Stimulated activated CD8-positive, alpha-beta memory T cell treated with anti-CD3 and anti-CD28 coated beads, Interleukin-7, amount 100 ng/mL, for 1 hour (primary cell): ENCODE data around the gene DNAJC7.

Source experiments
- DNase-seq, 2 donors: peaks; one replicate each; pipeline ENCODE4 v3.0.0-alpha.2; 2020; ENCODE audit warnings: low read depth in 2 of 2

Gene DNAJC7

DNA sequence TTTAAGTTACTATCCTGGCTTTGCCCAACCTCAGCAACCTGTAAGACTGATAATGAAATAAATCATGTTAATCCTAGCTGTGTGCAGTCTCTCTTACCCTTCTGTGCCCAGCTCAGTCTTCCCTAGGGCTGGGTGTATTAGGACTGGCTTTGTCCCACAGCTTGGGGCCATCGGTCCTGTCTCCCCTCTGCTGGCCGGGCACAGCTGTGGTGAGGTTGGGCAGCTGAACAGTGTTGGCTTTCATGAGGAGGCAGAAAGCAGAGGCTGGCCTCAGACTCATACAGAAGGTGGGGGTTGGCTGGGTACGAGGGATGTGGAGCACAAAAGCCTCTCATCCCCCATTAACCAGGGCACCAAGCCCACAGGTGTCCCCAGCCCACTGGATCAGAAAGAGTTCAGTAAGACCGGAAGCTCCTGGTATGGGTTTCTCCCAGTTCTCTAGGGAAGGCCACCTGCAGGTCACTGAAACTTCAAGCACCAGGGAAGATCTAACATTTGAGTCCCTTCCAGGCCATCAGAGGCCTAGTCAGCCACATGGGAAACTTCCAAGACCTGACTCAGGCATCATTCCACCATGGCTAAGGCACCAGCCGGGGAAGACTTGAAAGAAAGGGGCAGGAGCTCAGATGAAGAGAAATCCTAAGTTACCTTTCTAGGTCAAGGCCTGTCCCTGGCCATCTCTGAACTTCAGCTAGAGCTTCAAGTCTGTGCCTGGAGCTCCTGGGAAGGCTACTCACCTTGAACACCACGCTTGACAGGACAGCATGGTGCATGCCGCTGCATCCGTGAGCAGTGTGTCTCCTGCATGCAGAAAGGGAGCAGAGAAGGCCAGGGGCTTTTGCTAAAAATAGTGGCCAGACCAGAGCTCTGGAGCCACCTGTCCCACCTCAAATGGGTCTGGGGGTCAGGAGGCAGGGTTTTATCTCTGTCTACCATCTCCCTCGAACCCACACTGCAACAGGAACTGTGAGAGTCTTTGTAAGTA is 41.8 kb downstream of the DNAJC7 start:
- no peak for DNase-seq

GRCh38 chr17:41974658-41975057 is 42.6 kb downstream of the DNAJC7 start:
- DNase-seq, result no peak

DNA sequence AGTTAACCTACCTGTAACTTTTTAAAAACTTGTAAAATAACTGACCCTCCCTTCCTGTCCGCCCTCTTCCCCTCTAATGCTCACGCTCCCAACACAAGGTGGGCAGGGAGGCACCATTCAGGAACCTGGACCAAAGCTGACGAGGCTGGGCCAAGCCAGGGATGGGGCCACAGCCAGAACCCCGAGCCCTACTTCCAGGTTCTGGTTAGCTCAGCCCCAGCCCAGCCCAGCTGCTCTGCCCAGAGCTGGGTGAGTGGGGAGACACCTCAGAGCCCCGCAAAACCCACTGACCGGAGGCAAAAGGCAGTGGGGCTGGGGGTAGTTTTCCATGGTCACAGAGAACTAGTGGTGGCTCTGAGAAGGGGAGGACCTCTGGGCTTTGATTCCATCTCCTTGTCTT is 43.2 kb downstream of the DNAJC7 start:
- DNase-seq, result no peak

DNA sequence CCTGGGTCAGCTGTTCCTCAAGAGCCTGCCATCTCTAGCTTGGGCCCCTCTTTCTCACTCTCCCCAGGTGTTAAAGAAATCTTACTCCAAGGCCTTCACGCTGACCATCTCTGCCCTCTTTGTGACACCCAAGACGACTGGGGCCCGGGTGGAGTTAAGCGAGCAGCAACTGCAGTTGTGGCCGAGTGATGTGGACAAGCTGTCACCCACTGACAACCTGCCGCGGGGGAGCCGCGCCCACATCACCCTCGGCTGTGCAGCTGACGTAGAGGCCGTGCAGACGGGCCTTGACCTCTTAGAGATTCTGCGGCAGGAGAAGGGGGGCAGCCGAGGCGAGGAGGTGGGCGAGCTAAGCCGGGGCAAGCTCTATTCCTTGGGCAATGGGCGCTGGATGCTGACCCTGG is 43.8 kb downstream of the DNAJC7 start:
- no peak for DNase-seq

- no peak for DNase-seq
These were observed 44.5 kb downstream of the DNAJC7 start for GRCh38 chr17:41972571-41973407.

DNA sequence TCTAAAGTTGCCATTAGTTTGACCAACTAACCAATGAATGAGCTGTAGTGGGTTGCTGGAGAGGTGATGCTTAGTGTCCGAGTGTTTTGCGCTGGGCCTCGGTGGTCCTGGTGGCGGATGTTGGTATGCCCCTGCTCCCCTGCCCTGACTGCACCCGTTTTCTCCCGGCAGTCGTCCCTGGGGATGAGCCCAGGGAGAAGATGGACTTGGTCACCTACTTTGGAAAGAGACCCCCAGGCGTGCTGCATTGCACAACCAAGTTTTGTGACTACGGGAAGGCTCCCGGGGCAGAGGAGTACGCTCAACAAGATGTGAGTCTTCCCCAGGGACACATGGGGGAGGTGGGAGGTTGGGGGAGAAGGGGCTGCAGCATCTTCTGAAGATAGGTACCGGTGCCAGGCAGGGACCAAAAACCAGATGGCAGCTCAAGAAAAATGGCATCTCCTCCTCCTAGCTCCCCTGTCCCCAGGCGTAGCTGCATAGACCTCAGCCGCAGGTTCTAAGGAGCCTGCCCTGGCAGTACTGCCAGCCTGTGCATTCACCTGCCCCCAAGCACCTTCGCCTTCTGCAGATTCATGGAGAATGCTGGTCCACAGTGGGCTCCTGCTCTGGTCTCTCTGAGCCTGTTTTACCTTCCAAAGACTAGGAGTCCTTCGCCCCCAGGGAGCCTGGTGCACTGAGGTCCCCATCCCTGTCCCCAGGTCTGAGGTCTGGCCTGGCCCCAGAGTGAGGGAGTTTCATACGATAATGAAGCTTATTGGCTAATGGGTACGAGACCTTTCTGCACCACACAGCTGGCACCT is 45.3 kb downstream of the DNAJC7 start:
- DNase-seq, result no peak

- DNase-seq, result no peak
These were observed 46.3 kb downstream of the DNAJC7 start for GRCh38 chr17:41970901-41971331.

DNA sequence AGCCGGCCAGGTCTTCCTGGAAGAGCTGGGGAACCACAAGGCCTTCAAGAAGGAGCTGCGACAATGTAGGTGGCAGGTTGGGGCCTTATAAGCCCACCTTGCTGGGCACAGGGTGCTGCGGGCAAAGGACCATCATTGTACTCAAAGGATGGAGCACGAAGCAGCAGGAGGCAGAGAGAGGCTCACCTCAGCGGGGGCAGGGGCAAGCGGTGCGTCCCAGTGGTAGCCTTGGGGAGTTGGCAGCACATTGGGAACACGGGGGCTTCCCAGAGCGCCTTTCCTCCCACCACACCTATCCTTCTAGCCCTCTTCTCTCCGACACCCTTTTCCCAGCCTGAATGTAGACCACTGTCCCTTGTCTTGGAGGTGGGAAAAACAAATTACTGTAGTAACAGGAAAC is 48.6 kb downstream of the DNAJC7 start:
- no peak for DNase-seq

- no peak for DNase-seq
These were observed 49.2 kb downstream of the DNAJC7 start for GRCh38 chr17:41967921-41968578.

- no peak for DNase-seq
These were observed 49.9 kb downstream of the DNAJC7 start for GRCh38 chr17:41967141-41967920.

DNA sequence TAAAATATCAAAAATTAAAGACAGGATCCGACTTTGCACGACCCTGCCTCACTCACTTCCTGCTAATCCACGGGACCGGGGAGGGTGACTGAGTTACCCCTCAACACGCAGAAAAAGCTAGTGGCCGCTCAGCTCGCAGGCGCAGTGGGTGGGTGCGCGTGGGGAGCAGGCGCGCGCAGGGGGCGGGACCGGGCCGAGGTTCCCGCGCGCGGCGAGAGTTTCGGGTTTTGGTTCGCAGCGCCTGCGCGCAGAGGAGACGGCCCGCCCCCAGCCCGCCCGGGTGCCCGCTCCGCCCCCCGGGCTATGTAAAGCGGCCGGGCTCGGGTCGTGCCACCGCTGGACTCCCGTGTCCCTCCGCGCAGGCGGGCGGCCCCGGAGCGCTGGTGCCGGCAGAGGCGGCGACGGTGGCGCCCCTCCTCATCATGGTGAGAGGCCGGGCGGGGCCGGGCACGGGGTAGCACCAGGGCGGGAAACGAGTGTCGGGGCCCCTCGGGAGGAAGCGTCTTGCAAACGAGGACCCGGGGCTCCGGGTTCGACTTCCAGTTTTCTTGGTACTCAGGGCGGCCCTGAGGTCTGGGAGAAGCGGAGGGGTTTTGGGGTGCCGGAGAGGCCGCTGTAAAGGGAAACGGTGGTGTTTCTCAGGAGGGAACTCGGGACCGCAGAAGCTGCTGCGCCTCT is 50.6 kb downstream of the DNAJC7 start, which contains the start of gene CNP:
Gene CNP (plus strand): TSS at position 333 of the 678 bp plus-strand sequence. CDS start 90 bp downstream, at position 423.
- DNase-seq, result peak; percentile 82 to 83

DNA sequence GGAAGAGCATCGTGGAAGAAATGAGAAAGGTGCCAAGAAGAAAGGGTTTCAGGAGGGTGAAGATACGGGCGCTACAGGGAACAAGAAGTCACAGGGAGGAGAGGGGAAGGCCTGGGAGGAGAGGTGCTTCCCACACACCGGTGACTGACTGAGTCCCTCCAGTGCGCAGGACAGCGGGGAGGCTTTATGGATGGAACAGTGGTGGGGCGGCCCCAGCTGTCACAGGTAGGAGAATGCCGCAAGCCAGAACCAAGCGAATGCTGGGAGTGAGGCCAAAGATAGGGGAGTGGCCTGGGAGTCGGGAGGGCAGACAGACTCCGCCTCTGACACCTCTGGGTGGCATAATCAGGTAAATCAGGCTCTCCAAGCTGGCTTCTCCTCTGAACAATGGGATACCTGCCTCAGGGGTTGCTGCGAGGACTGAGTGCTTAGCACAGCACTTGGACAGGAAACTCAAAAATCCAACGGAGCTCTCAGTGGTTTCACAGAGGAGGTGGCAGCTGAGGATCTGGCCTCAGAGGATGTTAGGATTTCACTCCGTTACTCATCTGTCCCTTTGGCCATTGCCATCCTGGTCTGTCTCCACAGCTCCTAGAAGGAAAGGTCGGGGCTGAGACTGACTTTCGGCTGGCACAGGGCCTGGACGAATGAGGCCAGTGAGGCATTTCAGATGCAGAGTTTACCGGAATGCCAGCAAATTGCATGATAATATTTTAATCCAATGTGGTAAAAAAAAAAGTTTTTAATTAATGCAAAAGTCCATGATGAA is 51.4 kb downstream of the DNAJC7 start:
- DNase-seq, result peak in 1 of 2 donors; percentile 38

- peak; percentile 47 to 59 for DNase-seq
These were observed 54.3 kb downstream of the DNAJC7 start for GRCh38 chr17:41962768-41963434.

DNA sequence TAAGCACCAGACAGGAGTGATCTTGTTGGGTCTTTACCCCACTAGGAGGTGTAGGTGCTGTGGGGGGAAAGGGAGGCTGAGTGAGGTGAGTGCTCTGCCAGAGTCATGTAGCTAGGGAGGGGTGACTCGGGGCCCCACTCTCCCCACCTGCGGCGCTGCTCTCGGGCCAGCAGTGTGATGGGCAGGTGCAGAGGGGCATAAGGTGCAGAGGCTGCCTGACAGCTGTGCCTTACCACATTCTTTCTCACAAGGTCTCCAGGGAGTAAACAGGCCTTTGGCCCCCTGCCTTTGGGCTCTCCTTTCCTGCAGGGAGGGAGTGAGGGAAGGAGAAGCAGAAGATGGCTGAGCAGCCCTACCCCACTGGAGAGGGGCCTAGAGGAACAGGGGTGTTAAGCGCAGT is 55.1 kb downstream of the DNAJC7 start:
- no peak for DNase-seq

- DNase-seq, result no peak
These were observed 57.7 kb downstream of the DNAJC7 start for GRCh38 chr17:41959336-41960095.

- DNase-seq, result no peak
These were observed 58.3 kb downstream of the DNAJC7 start for GRCh38 chr17:41959030-41959335.

GRCh38 chr17:41957869-41958439 is 59.3 kb downstream of the DNAJC7 start:
- DNase-seq, result no peak
